ENCODE measurements around the gene CSNK2A2. TPM values are rescaled to one million over a fixed set of nuclear protein-coding genes. Genes with fewer than 3 reads are reported as not detected.

The CSNK2A2 gene
- total RNA-seq, 1 experiment from 2014 or later = 18.5 TPM

- in situ Hi-C loops (cut with HindIII; ENCODE audit: low pct_unique_long_range_greater_than_20kb, low sequenced_read_pairs) = loop anchor here (10.0 kb wide), 1 partner anchor 99 kb away; the partner anchor contains the start of gene MMP15
- DNase-seq (ENCODE audit: low read depth) = no peak
Observed at GRCh38 chr16:58123896-58124600, 73.9 kb downstream of the CSNK2A2 start.

DNA sequence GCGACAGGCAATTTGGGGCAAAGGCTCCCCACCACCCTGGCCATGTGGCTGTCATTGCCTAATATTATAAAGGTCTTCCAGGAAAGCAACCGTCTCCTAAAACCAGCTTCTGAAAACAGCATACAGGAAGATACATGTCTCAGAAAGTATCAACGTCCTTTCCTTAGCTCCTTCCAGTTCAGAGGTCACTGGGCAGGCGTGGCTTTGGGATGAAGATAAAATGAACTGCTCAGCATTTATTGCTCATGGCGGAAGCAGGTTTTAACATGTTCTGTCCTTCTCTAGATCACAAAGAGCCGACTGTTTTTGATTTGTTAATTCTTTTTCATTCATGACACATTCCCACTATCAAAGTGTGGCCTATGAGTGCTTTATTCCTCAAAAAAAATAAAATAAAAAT lies 76.8 kb downstream of the CSNK2A2 start:
- no peak for DNase-seq (ENCODE audit: low read depth)
- in situ Hi-C loops (cut with HindIII; ENCODE audit: low pct_unique_long_range_greater_than_20kb, low sequenced_read_pairs) = loop anchor here (10.0 kb wide), 1 partner anchor 96 kb away; the partner anchor contains the start of gene MMP15

GRCh38 chr16:58120234-58120633 lies 77.7 kb downstream of the CSNK2A2 start:
- no peak for DNase-seq (ENCODE audit: low read depth)
- in situ Hi-C loops (cut with HindIII; ENCODE audit: low pct_unique_long_range_greater_than_20kb, low sequenced_read_pairs) = loop anchor here (10.0 kb wide), 1 partner anchor 95 kb away; the partner anchor contains the start of gene MMP15

DNA sequence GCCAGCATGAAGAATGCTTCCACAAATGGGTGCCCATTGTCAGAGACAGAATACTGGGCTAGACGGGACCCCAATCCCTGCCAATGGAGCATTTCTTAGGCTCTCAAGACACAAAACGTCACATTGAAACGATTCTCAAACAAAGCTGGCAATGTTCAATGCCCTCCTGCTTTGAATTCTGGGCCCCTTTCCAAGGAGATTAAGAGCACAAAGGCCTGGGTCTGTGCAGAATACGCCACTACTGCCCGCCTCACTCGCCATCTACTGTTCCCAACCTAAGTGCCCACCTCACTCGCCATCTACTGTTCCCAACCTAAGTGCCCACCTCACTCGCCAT lies 78.4 kb downstream of the CSNK2A2 start:
- DNase-seq (ENCODE audit: low read depth) = no peak
- in situ Hi-C loops (cut with HindIII; ENCODE audit: low pct_unique_long_range_greater_than_20kb, low sequenced_read_pairs) = no loop called here

DNA sequence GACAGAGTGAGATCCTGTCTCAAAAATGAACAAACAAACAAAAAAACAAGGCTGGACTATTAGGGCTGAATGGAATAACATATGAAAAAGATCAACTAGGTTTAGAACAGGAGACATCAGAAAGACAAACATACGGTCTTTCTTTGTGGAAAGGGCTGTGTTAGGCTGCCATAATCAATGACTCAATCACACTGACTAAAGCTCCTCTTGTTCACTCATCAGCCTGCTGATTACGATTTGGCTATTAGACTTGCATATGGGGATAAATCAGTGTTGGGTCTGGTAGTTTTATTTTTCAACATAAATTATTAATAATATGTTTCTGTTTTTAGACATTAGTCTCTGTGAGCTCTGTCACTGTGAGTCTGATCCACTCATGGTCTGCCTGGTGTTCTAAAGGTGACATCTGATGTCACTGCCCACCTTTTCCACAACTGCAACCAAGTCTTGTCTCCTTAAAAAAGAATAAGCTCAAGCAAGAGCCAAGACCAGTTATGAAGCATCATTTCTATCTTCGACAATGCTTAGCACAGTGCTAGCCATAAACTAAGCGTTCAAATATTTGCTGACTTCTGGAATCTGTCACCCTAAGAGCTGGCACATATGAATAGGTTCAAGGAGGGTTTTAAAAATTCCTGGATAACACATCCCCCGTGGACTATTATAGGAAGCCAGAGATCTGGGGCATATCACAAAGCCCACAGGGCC lies 79.0 kb downstream of the CSNK2A2 start:
- in situ Hi-C loops (cut with HindIII; ENCODE audit: low pct_unique_long_range_greater_than_20kb, low sequenced_read_pairs) = no loop called here
- no peak for DNase-seq (ENCODE audit: low read depth)

GRCh38 chr16:58116529-58116928 lies 81.4 kb downstream of the CSNK2A2 start:
- in situ Hi-C loops (cut with HindIII; ENCODE audit: low pct_unique_long_range_greater_than_20kb, low sequenced_read_pairs) = no loop called here
- no peak for DNase-seq (ENCODE audit: low read depth)

DNA sequence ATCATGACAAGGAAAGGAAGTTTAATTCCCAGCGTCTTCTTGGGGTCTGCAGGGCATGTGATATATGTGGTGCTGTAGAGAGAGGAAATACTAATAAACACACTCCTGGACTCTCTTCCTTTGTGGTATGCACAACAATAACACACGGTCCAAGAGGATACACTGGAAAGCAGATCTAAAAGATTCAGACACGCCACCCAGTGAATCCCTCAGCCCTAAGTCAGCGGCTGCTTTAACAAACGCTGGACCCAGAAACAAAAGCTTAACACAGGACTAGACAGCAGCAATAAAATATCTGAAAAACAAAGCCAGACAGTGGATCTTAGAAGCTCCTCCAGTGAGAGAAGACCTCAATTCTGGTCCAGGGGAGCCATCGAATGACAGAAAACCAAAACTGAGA lies 81.8 kb downstream of the CSNK2A2 start:
- in situ Hi-C loops (cut with HindIII; ENCODE audit: low pct_unique_long_range_greater_than_20kb, low sequenced_read_pairs) = no loop called here
- no peak for DNase-seq (ENCODE audit: low read depth)

DNA sequence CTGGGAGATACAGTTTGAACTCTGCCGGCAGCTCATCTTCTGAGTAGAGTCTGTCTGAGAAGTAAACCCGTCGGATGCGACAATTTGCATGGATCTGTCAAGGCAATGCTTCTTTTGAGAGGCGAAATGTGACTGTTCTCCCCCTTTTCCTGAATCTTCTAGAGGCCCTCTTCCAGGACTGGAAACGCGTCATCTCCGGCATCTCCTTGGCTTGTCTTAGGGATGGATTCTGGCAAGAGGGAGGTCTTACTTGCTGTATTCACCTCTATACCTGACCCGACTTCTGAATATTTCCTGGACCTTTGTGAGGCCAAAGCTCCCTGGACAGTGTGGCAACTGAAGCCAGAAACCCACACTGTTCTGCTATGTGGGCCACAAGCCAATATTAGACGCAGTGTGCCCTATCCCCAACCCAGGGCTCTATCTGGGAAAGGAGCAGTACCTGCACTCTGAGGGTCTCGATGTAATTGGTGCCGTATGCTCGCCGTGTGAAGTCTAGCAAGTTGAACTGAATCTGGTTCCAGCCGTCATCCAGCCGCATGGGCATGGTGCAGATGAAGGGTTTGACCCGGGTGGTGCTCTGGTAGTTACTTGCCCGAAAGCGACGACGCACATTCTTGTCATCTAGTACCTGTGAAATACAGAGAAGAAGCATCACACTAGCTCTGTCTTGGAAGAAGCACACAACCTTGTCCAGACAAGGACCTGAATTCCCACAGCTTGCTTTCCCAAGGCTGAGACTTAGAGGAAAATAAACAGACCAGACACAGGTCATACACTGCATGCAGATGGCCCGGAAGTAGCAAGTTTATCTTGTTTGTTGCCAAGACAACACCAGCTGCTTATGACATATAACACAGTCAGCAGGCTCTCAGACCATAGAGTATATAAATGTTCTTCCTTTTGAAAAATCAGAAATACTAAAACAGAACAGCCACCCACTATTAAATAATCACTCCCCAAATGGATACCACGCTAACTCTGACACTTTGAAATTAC lies 82.8 kb downstream of the CSNK2A2 start:
- in situ Hi-C loops (cut with HindIII; ENCODE audit: low pct_unique_long_range_greater_than_20kb, low sequenced_read_pairs) = no loop called here
- no peak for DNase-seq (ENCODE audit: low read depth)

- no peak for DNase-seq (ENCODE audit: low read depth)
- in situ Hi-C loops (cut with HindIII; ENCODE audit: low pct_unique_long_range_greater_than_20kb, low sequenced_read_pairs) = no loop called here
Observed at GRCh38 chr16:58111302-58111627, 86.6 kb downstream of the CSNK2A2 start.

DNA sequence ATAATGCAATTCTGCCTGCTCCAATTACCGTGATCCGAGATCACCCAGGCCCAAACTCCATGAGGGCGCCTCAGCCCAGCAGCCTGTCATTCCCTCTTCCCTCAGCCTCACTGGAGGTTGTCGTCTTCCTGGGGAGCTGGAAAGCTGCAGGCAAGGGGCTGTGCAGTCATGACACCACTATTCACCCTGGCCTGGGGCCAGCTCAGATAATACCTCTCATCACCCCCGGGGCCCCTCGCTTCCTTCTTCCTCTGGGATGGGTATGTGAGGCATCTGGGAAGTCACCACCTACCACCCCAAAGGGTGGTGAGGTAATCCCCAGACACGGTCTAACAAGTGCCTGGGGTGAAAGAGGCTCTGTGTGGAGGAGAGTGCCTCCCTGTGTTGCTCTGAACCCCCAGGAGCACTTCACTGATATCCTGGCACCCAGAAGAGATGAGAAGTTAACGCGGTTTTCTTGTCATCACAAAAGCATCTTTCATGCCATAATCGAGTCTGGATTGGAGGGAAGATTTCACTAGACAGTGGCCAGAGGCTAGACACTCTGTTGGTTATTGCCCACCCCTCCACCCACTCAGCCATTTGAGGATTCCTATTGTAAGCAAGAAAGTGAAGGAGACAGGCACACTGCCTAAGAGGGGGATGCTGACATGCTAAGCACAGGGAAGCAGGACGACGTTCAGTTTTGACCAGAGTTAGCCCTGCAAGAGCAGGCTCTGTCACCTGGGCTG lies 87.2 kb downstream of the CSNK2A2 start:
- in situ Hi-C loops (cut with HindIII; ENCODE audit: low pct_unique_long_range_greater_than_20kb, low sequenced_read_pairs) = no loop called here
- DNase-seq (ENCODE audit: low read depth) = no peak

GRCh38 chr16:58109881-58110280 lies 88.0 kb downstream of the CSNK2A2 start:
- DNase-seq (ENCODE audit: low read depth) = no peak
- in situ Hi-C loops (cut with HindIII; ENCODE audit: low pct_unique_long_range_greater_than_20kb, low sequenced_read_pairs) = no loop called here

GRCh38 chr16:58109330-58109729 lies 88.6 kb downstream of the CSNK2A2 start:
- in situ Hi-C loops (cut with HindIII; ENCODE audit: low pct_unique_long_range_greater_than_20kb, low sequenced_read_pairs) = no loop called here
- DNase-seq (ENCODE audit: low read depth) = no peak

Other genes with a start within 250 kb of the CSNK2A2 start
- gene CNGB1, start 227.0 kb downstream of the CSNK2A2 start, total RNA-seq (2014; rRNA removed; shearing (Covaris generic); ENCODE audit: low replicate concordance) = 0.20 TPM in 1 of 2 replicates, not detected in the other
- 1.7 and 6.3 TPM in 2 replicates for gene ZNF319, start 197.4 kb downstream of the CSNK2A2 start, total RNA-seq (2014; rRNA removed; shearing (Covaris generic); ENCODE audit: low replicate concordance)
- 11.9 and 21.3 TPM in 2 replicates for gene USB1, start 196.7 kb downstream of the CSNK2A2 start, total RNA-seq (2014; rRNA removed; shearing (Covaris generic); ENCODE audit: low replicate concordance)
- 11.7 and 12.3 TPM in 2 replicates for gene MMP15, start 172.4 kb downstream of the CSNK2A2 start, total RNA-seq (2014; rRNA removed; shearing (Covaris generic); ENCODE audit: low replicate concordance)
- 160 and 172 TPM in 2 replicates for gene CFAP20, start 68.7 kb downstream of the CSNK2A2 start, total RNA-seq (2014; rRNA removed; shearing (Covaris generic); ENCODE audit: low replicate concordance)
- not detected in 2 replicates for gene PRSS54, start 96.9 kb upstream of the CSNK2A2 start, total RNA-seq (2014; rRNA removed; shearing (Covaris generic); ENCODE audit: low replicate concordance)
- 8.2 and 17.2 TPM in 2 replicates for gene GINS3, start 194.4 kb upstream of the CSNK2A2 start, total RNA-seq (2014; rRNA removed; shearing (Covaris generic); ENCODE audit: low replicate concordance)

Measured in Caki2 (cell line).